Memory B cell (primary cell): ENCODE data around the gene CFAP47.
"Not testable (repeated sequence)": the region's sequence is repeated elsewhere in the genome, so short reads cannot be mapped to it uniquely, and the experiment has no call there.

Experiments
- ATAC-seq: fragments of 150-1000 bp; cut with Tn5 transposase; 2 replicates; pipeline ENCODE4 v1.10.0; 2021; ENCODE audit warnings: low read depth, mild to moderate bottlenecking, moderate library complexity
- DNase-seq, 2 donors: peaks; one replicate each; pipeline ENCODE4 v3.0.0; 2022; ENCODE audit warnings: low spot score in 2 of 2
- H3K27ac Mint-ChIP-seq: one replicate; pipeline ENCODE4 v1.8.0; 2022; ENCODE audit warnings: mild to moderate bottlenecking, moderate library complexity, mixed read lengths
- H3K27me3 Mint-ChIP-seq: one replicate; pipeline ENCODE4 v1.8.0; 2022; ENCODE audit warnings: mixed read lengths
- H3K36me3 Mint-ChIP-seq: one replicate; pipeline ENCODE4 v1.8.0; 2022; ENCODE audit warnings: mild to moderate bottlenecking, mixed read lengths
- H3K4me1 Mint-ChIP-seq: one replicate; pipeline ENCODE4 v1.8.0; 2022; ENCODE audit warnings: mixed read lengths
- H3K4me3 Mint-ChIP-seq: one replicate; pipeline ENCODE4 v1.8.0; 2022; ENCODE audit warnings: mild to moderate bottlenecking, moderate library complexity, mixed read lengths
- H3K9me3 Mint-ChIP-seq: one replicate; pipeline ENCODE4 v1.8.0; 2022; ENCODE audit warnings: mixed read lengths

CFAP47 gene

GRCh38 chrX:35919536-35920309 lies at the start of gene CFAP47:
TSS of gene CFAP47 (plus strand) at chrX:35919734. CDS start at chrX:35919800, 66 bp downstream.
- Mint-ChIP-seq H3K36me3 (no peaks in the 10 kb centered on the region), H3K4me3 (no peak within 1 kb of the TSS), H3K27me3 (no peaks in the 10 kb centered on the region), H3K27ac (no peak within 1 kb of the TSS), H3K9me3 (peaks cover 4% of the 10 kb centered on the region), H3K4me1 (no peaks in the 10 kb centered on the region)
- no peak for ATAC-seq
- no peak for DNase-seq

- Mint-ChIP-seq H3K27me3 (no peaks in the 10 kb centered on the region), H3K9me3 (peaks cover 2% of the 10 kb centered on the region), H3K4me3 (no peak overlapping the region), H3K4me1 (no peaks in the 10 kb centered on the region), H3K36me3 (no peaks in the 10 kb centered on the region), H3K27ac (no peak overlapping the region)
- DNase-seq = no peak
- ATAC-seq = no peak
Measured at GRCh38 chrX:35880601-35881000, 38.9 kb upstream of the CFAP47 start.

GRCh38 chrX:35886135-35886534 lies 33.4 kb upstream of the CFAP47 start:
- Mint-ChIP-seq H3K9me3 (peaks cover 1% of the 10 kb centered on the region), H3K27me3 (no peaks in the 10 kb centered on the region), H3K4me3 (no peak overlapping the region), H3K4me1 (no peaks in the 10 kb centered on the region), H3K36me3 (no peaks in the 10 kb centered on the region), H3K27ac (no peak overlapping the region)
- DNase-seq (no peak), ATAC-seq (no peak)

- no peak for ATAC-seq
- H3K36me3 Mint-ChIP-seq = no peaks in the 10 kb centered on the region
- no peaks in the 10 kb centered on the region for H3K27me3 Mint-ChIP-seq
Measured at GRCh38 chrX:35890699-35891098, 28.8 kb upstream of the CFAP47 start.

GRCh38 chrX:35986816-35987215 lies 67.3 kb downstream of the CFAP47 start:
- H3K36me3 Mint-ChIP-seq, DNase-seq, H3K9me3 Mint-ChIP-seq, ATAC-seq, H3K27me3 Mint-ChIP-seq, H3K4me1 Mint-ChIP-seq, H3K4me3 Mint-ChIP-seq, H3K27ac Mint-ChIP-seq: not testable (repeated sequence)

More at GRCh38 chrX:35890699-35891098, 28.8 kb upstream of the CFAP47 start:
- Mint-ChIP-seq H3K9me3 (peaks cover 1% of the 10 kb centered on the region), H3K27ac (no peak overlapping the region), H3K4me1 (no peaks in the 10 kb centered on the region), H3K4me3 (no peak overlapping the region)
- no peak for DNase-seq

GRCh38 chrX:36007207-36007606 lies 87.7 kb downstream of the CFAP47 start:
- Mint-ChIP-seq H3K27me3 (no peaks in the 10 kb centered on the region), H3K4me3 (no peak overlapping the region), H3K36me3 (no peaks in the 10 kb centered on the region), H3K27ac (no peak overlapping the region), H3K4me1 (no peaks in the 10 kb centered on the region), H3K9me3 (no peaks in the 10 kb centered on the region)
- DNase-seq (no peak), ATAC-seq (no peak)

- peaks cover 5% of the 10 kb centered on the region for H3K9me3 Mint-ChIP-seq
- no peak overlapping the region for H3K4me3 Mint-ChIP-seq
- no peaks in the 10 kb centered on the region for H3K4me1 Mint-ChIP-seq
- no peaks in the 10 kb centered on the region for H3K36me3 Mint-ChIP-seq
- ATAC-seq (no peak), DNase-seq (no peak)
- no peak overlapping the region for H3K27ac Mint-ChIP-seq
- no peaks in the 10 kb centered on the region for H3K27me3 Mint-ChIP-seq
Measured at GRCh38 chrX:36019125-36019524, 99.6 kb downstream of the CFAP47 start.

- H3K27me3 Mint-ChIP-seq = no peaks in the 10 kb centered on the region
Measured at GRCh38 chrX:36035550-36035949, 116.0 kb downstream of the CFAP47 start.

GRCh38 chrX:36062778-36063177 lies 143.2 kb downstream of the CFAP47 start:
- no peaks in the 10 kb centered on the region for H3K27me3 Mint-ChIP-seq
- H3K36me3 Mint-ChIP-seq = no peaks in the 10 kb centered on the region
- no peak overlapping the region for H3K27ac Mint-ChIP-seq
- ATAC-seq (no peak), DNase-seq (no peak)
- H3K4me1 Mint-ChIP-seq = no peaks in the 10 kb centered on the region
- H3K4me3 Mint-ChIP-seq = no peak overlapping the region
- H3K9me3 Mint-ChIP-seq = peaks cover 11% of the 10 kb centered on the region

More at GRCh38 chrX:36035550-36035949, 116.0 kb downstream of the CFAP47 start:
- H3K4me3 Mint-ChIP-seq = no peak overlapping the region
- no peaks in the 10 kb centered on the region for H3K36me3 Mint-ChIP-seq
- H3K9me3 Mint-ChIP-seq = peaks cover 2% of the 10 kb centered on the region
- DNase-seq (no peak), ATAC-seq (no peak)
- no peaks in the 10 kb centered on the region for H3K4me1 Mint-ChIP-seq
- no peak overlapping the region for H3K27ac Mint-ChIP-seq

- H3K36me3 Mint-ChIP-seq = no peaks in the 10 kb centered on the region
- ATAC-seq = no peak
- H3K9me3 Mint-ChIP-seq = peaks cover 6% of the 10 kb centered on the region
- no peak overlapping the region for H3K4me3 Mint-ChIP-seq
- no peak overlapping the region for H3K27ac Mint-ChIP-seq
- H3K4me1 Mint-ChIP-seq = no peaks in the 10 kb centered on the region
- no peaks in the 10 kb centered on the region for H3K27me3 Mint-ChIP-seq
- DNase-seq = no peak
Measured at GRCh38 chrX:36071061-36071460, 151.5 kb downstream of the CFAP47 start.

- H3K9me3 Mint-ChIP-seq, DNase-seq, ATAC-seq, H3K27me3 Mint-ChIP-seq, H3K4me3 Mint-ChIP-seq, H3K36me3 Mint-ChIP-seq, H3K4me1 Mint-ChIP-seq, H3K27ac Mint-ChIP-seq: not testable (repeated sequence)
Measured at GRCh38 chrX:36075009-36075408, 155.5 kb downstream of the CFAP47 start.

GRCh38 chrX:36083256-36083655 lies 163.7 kb downstream of the CFAP47 start:
- Mint-ChIP-seq H3K27ac (no peak overlapping the region), H3K27me3 (no peaks in the 10 kb centered on the region), H3K4me3 (no peak overlapping the region), H3K4me1 (no peaks in the 10 kb centered on the region), H3K36me3 (no peaks in the 10 kb centered on the region), H3K9me3 (no peaks in the 10 kb centered on the region)
- no peak for DNase-seq
- ATAC-seq = no peak

GRCh38 chrX:36087366-36087765 lies 167.8 kb downstream of the CFAP47 start:
- H3K9me3 Mint-ChIP-seq = no peaks in the 10 kb centered on the region
- DNase-seq (no peak), ATAC-seq (no peak)
- no peak overlapping the region for H3K27ac Mint-ChIP-seq
- no peak overlapping the region for H3K4me3 Mint-ChIP-seq
- no peaks in the 10 kb centered on the region for H3K27me3 Mint-ChIP-seq
- H3K36me3 Mint-ChIP-seq = no peaks in the 10 kb centered on the region
- H3K4me1 Mint-ChIP-seq = no peaks in the 10 kb centered on the region

GRCh38 chrX:36088939-36089338 lies 169.4 kb downstream of the CFAP47 start:
- not testable (repeated sequence) for DNase-seq, H3K9me3 Mint-ChIP-seq

GRCh38 chrX:36102425-36102824 lies 182.9 kb downstream of the CFAP47 start:
- Mint-ChIP-seq H3K27me3 (no peaks in the 10 kb centered on the region), H3K9me3 (peaks cover 1% of the 10 kb centered on the region), H3K27ac (no peak overlapping the region), H3K36me3 (no peaks in the 10 kb centered on the region), H3K4me1 (no peaks in the 10 kb centered on the region), H3K4me3 (no peak overlapping the region)
- ATAC-seq (no peak), DNase-seq (no peak)

More at GRCh38 chrX:36088939-36089338, 169.4 kb downstream of the CFAP47 start:
- H3K36me3 Mint-ChIP-seq, H3K27me3 Mint-ChIP-seq, H3K27ac Mint-ChIP-seq, ATAC-seq, H3K4me1 Mint-ChIP-seq, H3K4me3 Mint-ChIP-seq: not testable (repeated sequence)
